Uterus (tissue), 2 donors: ENCODE results near the gene ADAMTS4.

Experiments used
- POLR2A ChIP-seq, 2 donors: fragments of 450-650 bp; IDR thresholded peaks; one replicate each; pipeline ENCODE4 v1.6.1; 2016; ENCODE audit warnings: antibody characterized with exemption in 2 of 2, mild to moderate bottlenecking in 1 of 2, moderate library complexity in 1 of 2
- TF ChIP-seq, protein P1 (sequence below), 4 experiments: fragments of 200-600 bp in 2 of 4; fragments of 450-650 bp in 2 of 4; sonication (generic) in 2 of 4; IDR thresholded peaks; one replicate each; pipeline ENCODE4 v1.5.1; 2016 to 2019; ENCODE audit warnings: antibody characterized with exemption in 4 of 4, mild to moderate bottlenecking in 2 of 4, moderate library complexity in 1 of 4

DNA sequence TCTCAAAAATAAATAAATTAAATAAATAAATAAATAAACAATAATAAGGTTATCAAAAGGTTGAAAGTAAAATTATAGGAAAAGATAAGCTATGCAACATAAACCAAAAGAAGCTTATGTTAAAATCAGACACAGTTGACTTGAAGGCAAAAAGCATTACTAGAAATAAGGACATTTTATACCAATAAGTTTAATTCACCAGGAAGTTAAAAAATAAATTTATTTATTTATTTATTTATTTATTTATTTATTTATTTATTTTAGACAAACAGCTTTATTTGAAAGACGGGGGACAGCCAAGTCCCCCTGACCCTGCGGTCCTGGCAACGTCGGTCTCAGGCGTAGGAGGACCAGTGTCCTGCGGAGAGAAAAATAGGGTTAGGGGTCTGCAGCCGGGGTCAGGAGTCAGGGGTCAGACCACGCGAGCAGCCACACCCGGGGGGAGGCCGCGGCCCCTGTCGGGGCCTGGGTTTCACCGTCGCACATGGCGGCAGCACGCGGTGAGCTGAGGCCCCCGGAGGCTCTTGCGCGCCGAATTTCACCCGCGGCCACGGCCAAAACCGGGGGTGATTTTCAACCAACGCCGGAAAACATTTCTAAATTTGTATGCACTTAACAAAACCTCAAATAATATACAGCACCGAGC is 58.0 kb downstream of the ADAMTS4 start:
- TF ChIP-seq, protein P1, sequence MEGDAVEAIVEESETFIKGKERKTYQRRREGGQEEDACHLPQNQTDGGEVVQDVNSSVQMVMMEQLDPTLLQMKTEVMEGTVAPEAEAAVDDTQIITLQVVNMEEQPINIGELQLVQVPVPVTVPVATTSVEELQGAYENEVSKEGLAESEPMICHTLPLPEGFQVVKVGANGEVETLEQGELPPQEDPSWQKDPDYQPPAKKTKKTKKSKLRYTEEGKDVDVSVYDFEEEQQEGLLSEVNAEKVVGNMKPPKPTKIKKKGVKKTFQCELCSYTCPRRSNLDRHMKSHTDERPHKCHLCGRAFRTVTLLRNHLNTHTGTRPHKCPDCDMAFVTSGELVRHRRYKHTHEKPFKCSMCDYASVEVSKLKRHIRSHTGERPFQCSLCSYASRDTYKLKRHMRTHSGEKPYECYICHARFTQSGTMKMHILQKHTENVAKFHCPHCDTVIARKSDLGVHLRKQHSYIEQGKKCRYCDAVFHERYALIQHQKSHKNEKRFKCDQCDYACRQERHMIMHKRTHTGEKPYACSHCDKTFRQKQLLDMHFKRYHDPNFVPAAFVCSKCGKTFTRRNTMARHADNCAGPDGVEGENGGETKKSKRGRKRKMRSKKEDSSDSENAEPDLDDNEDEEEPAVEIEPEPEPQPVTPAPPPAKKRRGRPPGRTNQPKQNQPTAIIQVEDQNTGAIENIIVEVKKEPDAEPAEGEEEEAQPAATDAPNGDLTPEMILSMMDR (IDR thresholded peaks at IDR 0.05): no peak
- TF ChIP-seq POLR2A (IDR thresholded peaks at IDR 0.05): no peak
